Peyer's patch (tissue), 4 donors: ENCODE measurements around the gene UNC50.

ENCODE experiments used
- CTCF ChIP-seq, 6 experiments: fragments of 450-650 bp in 4 of 6; fragments of 200-600 bp in 2 of 6; sonication (generic) in 1 of 6; IDR thresholded peaks; one replicate each; pipeline ENCODE4 v1.5.1; 2017 to 2019; ENCODE audit warnings: antibody characterized with exemption in 6 of 6, mild to moderate bottlenecking in 3 of 6, moderate library complexity in 1 of 6
- POLR2A ChIP-seq, 2 donors: fragments of 450-650 bp; IDR thresholded peaks; one replicate each; pipeline ENCODE4 v1.5.1; 2017; ENCODE audit warnings: antibody characterized with exemption in 2 of 2, mild to moderate bottlenecking in 2 of 2, moderate library complexity in 2 of 2

GRCh38 chr2:98558852-98559530 lies 49.4 kb upstream of the UNC50 start:
- TF ChIP-seq CTCF (IDR thresholded peaks at IDR 0.05) (no peak), POLR2A (IDR thresholded peaks at IDR 0.05) (no peak)
